Spleen (tissue), 7 donors: ENCODE measurements around the gene IL1B.

ENCODE experiments used
- CTCF ChIP-seq, 11 experiments: fragments of 200-600 bp in 7 of 11; fragments of 450-650 bp in 4 of 11; sonication (generic) in 4 of 11; IDR thresholded peaks in 8 of 11; conservative IDR thresholded peaks in 3 of 11; 1 replicate in 7 of 11; 2 replicates in 4 of 11; pipeline versions ENCODE4 v1.4.0 to v1.8.0; 2016 to 2021; ENCODE audit warnings: antibody characterized with exemption in 11 of 11, inconsistent platforms in 4 of 11, mild to moderate bottlenecking in 1 of 11
- POLR2A ChIP-seq, 3 donors: fragments of 450-650 bp; IDR thresholded peaks; one replicate each; pipeline ENCODE4 v1.5.1; 2017; ENCODE audit warnings: antibody characterized with exemption in 3 of 3, mild to moderate bottlenecking in 1 of 3
- donor health status: DM: no; HTN: no; CAD: no; lungs with moderate emphysema.
- donor health status: DM: no; HTN: no; CAD: no.
- donor health status: DM: no; HTN: no; CAD: no.

- TF ChIP-seq CTCF (IDR thresholded peaks at IDR 0.05 in 8 of 11, conservative IDR thresholded peaks at IDR 0.05 in 3 of 11) (no peak), POLR2A (IDR thresholded peaks at IDR 0.05) (no peak)
These were observed 24.7 kb downstream of the IL1B start for GRCh38 chr2:112811841-112812306.
